HK-2 (cell line): Measurements from ENCODE around the gene MLEC.
A peak's percentile ranks its signal among the peaks of the same experiment; 100 is the strongest.
"Not testable (repeated sequence)": the region's sequence is repeated elsewhere in the genome, so short reads cannot be mapped to it uniquely, and the experiment has no call there.

Experiments
- DNase-seq: peaks from one replicate; pipeline ENCODE4 v3.0.0-alpha.2; 2018; ENCODE audit not compliant: unreplicated experiment

Gene MLEC

DNA sequence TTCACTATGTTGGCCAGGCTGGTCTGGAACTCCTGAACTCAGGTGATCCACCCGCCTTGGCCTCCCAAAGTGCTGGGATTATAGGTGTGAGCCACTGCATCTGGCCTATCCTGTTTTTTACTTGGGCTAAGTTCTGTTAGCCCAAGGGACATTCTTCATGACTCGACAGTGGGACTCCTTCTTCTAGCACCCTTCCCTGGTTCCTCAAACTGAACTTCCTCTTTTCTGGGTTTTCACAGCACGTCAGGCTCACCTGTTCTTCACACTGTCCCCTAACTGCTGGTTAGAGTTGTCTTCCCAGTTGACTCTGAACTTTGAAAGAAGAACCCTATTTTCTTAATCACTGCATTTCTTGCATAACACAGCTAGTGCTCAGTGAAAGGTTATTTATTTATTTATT, 24.1 kb upstream of the MLEC start:
- no peak for DNase-seq

- DNase-seq, result no peak
Measured at GRCh38 chr12:120663741-120664140, 23.2 kb upstream of the MLEC start.

- no peak for DNase-seq
Measured at GRCh38 chr12:120666571-120667390, 20.2 kb upstream of the MLEC start.

DNA sequence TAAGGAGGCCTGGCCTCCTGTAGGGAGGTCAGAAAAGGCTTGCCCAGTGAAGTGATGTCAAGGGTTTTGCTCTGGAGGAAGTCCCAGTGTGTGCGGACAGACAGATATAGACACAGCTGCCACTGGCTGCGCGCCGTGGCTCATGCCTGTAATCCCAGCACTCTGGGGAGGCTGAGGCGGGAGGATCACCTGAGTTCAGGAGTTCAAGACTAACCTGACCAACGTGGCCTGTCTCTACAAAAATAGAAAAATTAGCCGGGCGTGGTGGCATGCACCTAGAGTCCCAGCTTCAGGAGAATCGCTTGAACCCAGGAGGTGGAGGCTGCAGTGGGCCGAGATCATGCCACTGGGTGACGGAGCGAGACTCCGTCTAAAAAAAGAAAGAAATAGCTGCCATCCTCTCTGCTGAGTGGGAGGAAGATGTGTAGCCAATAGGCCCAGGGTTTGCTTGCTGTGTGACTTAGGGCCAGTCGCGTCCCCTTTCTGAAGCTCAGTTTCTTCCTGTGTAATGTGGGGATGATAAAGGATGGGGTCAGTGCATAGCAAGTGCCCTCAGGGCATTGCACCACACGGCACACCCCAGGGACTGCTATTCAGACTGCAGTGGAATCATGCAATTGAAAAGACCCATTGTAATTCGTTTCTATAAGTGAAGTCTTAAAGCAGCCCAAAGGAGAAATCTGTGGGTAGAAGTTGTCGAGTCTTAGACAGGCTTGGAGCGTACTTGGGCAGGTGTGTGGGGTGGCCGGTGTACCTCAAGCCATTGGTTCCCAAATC, 18.7 kb upstream of the MLEC start:
- no peak for DNase-seq

DNA sequence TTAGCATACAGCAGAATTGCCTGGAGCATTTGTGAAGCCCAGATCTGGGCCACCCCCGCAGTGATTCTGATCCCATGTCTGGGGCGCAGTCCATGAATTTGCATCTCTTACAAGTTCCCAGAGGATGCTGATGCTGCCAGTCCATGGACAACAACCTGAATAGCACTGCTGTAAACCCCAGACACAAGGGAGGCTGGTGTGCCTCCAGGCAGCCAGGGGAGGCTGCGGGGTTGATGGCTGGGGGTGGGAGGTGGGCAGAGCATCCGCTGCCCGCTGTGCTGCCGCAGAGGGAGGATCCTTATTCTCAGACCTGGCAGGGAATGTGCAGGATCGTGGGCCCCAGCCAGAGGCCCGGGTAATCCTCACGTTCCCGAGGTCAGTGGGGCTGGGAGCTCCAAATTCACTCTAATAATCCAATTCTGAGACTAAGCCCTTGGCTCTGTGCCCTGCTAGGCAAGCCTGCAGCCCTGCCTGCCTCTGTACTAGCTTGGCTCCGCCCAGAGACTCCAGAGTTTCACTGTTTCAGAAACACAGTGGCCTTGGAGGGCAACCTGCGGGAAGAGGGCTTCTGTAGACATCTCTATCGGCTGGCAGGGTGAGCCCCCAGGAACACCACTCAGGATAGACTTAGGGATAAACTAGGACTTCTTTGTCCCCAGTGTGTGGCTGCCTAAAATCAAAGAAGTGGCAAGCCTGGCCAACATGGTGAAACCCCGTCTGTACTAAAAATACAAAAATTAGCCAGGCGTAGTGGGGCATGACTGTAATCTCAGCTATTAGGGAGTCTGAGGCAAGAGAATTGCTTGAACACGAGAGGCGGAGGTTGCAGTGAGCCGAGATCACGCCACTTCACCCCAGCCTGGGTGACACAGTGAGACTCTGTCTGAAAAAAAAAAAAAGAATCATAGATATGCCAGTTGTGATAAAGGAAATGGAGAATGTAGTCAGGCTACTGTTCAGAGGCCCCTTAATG, 17.8 kb upstream of the MLEC start:
- no peak for DNase-seq

- DNase-seq, result not testable (repeated sequence)
Measured at GRCh38 chr12:120670237-120670636, 16.7 kb upstream of the MLEC start.

DNA sequence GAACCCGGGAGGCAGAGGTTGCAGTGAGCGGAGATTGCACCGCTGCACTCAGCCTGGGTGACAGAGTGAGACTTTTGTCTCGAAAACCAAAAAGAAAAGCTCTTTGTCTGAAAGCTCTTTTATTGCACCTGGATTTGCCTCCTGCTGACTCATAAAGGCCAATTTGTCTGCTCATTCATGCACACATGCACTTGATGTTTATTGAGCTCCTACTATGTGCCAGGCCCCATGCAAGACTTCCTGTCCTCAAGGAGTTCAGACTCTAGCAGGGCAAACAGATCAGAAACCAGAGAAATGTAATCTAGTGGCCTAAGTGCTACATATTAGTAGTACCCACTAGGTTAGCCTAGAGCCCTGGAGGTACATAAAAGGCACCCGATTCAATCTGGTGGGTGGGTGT, 16.3 kb upstream of the MLEC start:
- DNase-seq, result no peak

- no peak for DNase-seq
Measured at GRCh38 chr12:120674097-120674636, 12.8 kb upstream of the MLEC start.

GRCh38 chr12:120677765-120678473, 9.0 kb upstream of the MLEC start:
- DNase-seq, result no peak

DNA sequence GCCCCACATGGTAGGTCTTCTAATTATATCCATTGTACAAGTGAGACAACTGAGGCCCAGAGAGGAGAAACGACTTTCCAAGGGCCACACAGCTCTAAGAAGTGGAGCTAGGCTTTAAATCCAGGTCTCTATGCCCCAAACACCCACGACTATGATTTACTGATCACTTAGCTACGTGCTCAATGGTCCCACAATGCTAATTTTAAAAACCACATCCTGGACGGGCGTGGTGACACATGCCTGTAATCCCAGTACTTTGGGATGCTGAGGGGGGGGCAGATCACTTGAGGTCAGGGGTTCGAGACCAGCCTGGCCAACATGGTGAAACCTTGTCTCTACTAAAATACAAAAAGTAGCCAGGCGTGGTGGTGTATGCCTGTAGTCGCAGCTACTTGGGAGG, 8.4 kb upstream of the MLEC start:
- no peak for DNase-seq

GRCh38 chr12:120680165-120680738, 6.7 kb upstream of the MLEC start:
- DNase-seq, result no peak

- DNase-seq, result no peak
Measured at GRCh38 chr12:120684523-120684932, 2.4 kb upstream of the MLEC start.

GRCh38 chr12:120685522-120685921, 1.4 kb upstream of the MLEC start:
- DNase-seq, result no peak

DNA sequence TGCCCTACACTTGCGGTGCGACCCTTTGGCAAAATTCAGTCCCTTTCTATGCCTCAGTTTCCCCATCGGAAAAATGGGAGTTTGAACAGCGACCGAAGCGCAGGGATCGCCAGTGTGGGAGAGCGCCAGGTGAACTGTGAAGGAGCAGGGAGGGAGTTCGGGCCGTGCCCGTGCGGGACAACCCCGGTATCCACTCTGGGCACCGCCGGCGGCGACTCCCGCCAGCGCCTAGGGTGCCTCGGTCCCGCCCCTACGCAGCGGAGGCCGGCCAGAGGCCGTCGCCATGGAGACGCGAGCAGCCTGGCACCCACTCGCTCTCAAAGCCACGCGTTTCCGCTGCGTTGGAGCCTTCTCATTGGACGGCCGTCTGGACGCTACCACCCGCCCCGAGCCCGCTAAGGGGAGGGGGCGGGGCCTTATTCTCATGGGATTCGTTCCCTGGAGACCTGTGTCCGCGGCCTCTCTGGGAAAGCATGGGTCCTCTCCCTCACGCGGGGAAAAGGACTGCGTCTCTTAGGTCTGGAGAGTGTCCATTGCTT, 729 bp upstream of the MLEC start:
- peak; percentile 97 for DNase-seq

DNA sequence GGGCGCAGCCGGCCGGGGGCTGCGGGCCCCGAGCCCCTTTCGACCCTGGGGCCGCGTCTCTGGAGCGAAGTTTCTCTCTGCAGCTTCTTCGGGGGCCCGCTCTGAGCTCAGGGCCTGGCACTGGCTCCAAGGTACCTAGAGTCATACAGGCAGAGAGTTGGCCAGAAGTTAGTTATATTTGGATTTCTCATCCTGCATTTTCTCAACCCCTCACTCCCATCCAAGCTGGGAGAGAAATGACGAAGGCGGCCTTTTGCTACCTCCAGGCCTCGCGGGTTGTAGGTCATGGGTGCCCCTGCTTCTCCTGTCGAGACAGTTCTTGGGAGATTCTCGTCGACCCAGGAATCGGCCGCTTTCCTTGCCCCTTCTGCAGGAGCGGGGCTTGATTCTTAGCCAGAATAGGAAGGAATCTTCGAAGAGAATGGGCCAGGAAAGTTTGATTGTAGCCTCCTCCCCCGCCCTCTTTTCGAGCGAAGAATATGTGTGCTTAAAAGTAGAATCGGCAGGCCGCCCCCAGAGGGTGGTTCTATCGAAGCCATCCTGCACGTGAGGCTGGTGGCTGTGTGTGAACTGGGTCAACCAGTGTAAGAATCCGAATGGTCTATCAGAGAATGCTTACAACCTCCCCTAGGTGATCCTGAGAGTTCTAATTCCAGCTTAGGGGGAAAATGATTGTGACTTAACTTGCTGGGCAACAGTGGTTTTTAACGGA, 785 bp downstream of the MLEC start:
- DNase-seq, result no peak

DNA sequence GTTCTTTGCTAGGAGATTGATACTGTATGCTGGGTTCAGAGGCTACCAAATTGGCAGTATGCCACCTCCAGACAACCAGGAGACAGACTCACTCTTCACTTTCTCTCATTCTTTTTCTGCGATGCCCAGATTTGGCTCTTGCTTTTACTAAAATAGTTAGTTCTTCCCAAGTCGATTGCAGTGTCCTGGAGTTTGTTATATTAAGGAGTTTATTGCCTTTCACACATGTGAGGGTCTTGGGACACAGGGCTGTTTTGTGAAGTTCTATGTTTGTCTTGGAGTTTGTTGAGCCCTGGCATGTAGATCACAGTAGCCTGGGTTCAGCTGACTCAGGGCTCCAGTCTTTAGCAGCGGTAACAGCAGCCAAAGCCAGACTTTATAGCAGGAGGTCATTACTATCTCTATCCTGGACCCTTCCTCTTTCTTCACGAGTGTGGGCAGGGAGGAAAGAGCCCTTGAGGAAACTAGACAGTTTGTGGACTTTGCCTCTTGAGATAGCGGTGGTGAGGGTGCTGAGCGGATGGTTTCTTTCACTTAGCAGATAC, 1.6 kb downstream of the MLEC start:
- no peak for DNase-seq

DNA sequence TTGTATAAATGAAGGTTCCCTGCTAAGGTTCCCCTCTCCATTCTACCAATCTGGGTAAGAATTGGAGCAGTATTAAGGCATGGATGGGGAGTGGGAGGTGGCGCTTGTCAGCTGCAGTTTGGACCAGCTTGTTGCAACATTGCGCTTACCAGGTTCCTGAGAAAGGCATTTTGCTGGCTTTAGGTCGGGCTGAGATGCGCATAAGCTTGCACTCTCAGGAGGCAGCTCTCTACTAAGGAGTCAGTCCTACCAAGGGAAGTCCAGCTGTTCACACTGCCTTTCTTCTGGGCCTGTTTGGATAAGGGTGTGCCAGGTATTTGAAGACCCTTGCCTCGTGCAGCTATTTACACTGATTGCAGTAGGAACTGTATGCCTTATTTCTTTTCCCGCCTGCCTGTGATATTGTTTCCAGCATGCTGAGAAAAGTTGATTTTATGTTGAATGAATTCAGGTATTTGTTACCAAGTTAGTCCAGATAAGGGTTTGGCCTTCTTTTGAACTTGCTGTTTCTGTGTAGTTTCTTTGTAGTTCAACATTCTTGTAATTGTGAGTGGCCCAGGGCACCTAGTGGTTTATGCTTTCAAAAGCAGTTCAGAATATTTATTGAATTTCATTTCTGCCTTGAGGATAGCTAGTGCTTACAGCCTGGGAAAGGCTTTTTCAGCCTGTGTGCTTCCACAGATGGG, 2.6 kb downstream of the MLEC start:
- DNase-seq, result no peak

- DNase-seq, result no peak
Measured at GRCh38 chr12:120690083-120690450, 3.1 kb downstream of the MLEC start.

DNA sequence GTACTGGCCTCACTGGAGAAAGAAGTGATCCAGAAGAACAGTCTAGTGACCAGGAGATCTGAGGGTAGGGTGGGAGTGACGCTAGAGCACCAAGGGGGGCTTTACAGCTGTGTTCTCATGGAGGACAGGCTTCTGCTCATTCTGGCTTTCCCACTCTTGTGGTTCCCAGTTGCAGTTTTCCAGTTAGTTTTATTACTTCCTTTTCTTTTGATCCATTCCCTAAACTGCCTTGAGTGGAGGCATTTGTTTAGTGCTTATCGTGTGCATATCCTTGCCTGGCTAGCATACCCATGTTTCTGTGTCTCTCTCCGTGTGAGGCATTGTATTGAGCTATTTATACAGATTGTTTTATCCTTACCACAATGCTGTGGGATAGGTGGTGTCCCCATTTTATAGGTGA, 4.0 kb downstream of the MLEC start:
- DNase-seq, result no peak
